OCI-LY3 (cell line): ENCODE measurements around the gene DNAJC7.

Experiments used
- H2AFZ ChIP-seq: fragments of 200-600, 300-600 bp; shearing (Covaris generic); 2 replicates; pipeline ENCODE4 v1.6.0; 2014; ENCODE audit warnings: antibody characterized with exemption, low read depth, low read length
- H3K27ac ChIP-seq: fragments of 200-600, 300-600 bp; sonication (generic); 2 replicates; pipeline ENCODE4 v1.5.1; 2014; ENCODE audit warnings: mild to moderate bottlenecking, low read length, moderate library complexity, mixed read lengths
- H3K27me3 ChIP-seq: fragments of 200-600, 300-600 bp; sonication (generic); 2 replicates; pipeline ENCODE4 v1.6.1; 2014; ENCODE audit warnings: low read depth, low read length, mixed read lengths
- H3K36me3 ChIP-seq: fragments of 200-600, 300-600 bp; sonication (generic); replicated peaks from 2 replicates; pipeline ENCODE3; 2014; ENCODE audit warnings: low read depth, low read length, mixed read lengths
- H3K4me1 ChIP-seq: fragments of 300-600, 200-600 bp; sonication (generic); 2 replicates; pipeline ENCODE4 v1.6.1; 2014; ENCODE audit warnings: low read length, mixed read lengths
- H3K4me2 ChIP-seq: fragments of 200-600, 300-600 bp; sonication (generic); 2 replicates; pipeline ENCODE4 v1.6.1; 2014; ENCODE audit warnings: low read length, mixed read lengths
- H3K4me3 ChIP-seq: fragments of 300-600, 200-600 bp; sonication (generic); 2 replicates; pipeline ENCODE4 v1.5.1; 2014; ENCODE audit warnings: antibody characterized with exemption, mild to moderate bottlenecking, low read length, moderate library complexity
- H3K79me2 ChIP-seq: fragments of 300-600, 200-600 bp; shearing (Covaris generic); 2 replicates; pipeline ENCODE4 v1.6.1; 2014; ENCODE audit warnings: mild to moderate bottlenecking, low read length, mixed read lengths
- H3K9ac ChIP-seq: fragments of 300-600, 200-600 bp; shearing (Covaris generic); 2 replicates; pipeline ENCODE4 v1.6.0; 2014; ENCODE audit warnings: mild to moderate bottlenecking, low read length, moderate library complexity
- H3K9me3 ChIP-seq: fragments of 200-600, 300-600 bp; shearing (Covaris generic); 2 replicates; pipeline ENCODE4 v1.6.1; 2014; ENCODE audit warnings: low read length, mixed read lengths; ENCODE audit not compliant: insufficient read depth
- H4K20me1 ChIP-seq: fragments of 200-600, 300-600 bp; sonication (generic); 2 replicates; pipeline ENCODE4 v1.6.1; 2016; ENCODE audit warnings: low read length, mixed read lengths; ENCODE audit not compliant: insufficient read depth
- EZH2phosphoT487 ChIP-seq: fragments of 200-600 bp; shearing (Covaris generic); IDR thresholded peaks from 2 replicates; pipeline ENCODE4 v1.6.1; 2018; ENCODE audit warnings: antibody characterized with exemption, mixed run types, low read depth
- TF ChIP-seq, protein P1 (sequence below): fragments of 200-600, 300-600 bp; sonication (generic); IDR thresholded peaks from 2 replicates; pipeline ENCODE4 v1.5.1; 2014; ENCODE audit warnings: antibody characterized with exemption, low read length, low read depth

Gene DNAJC7

DNA sequence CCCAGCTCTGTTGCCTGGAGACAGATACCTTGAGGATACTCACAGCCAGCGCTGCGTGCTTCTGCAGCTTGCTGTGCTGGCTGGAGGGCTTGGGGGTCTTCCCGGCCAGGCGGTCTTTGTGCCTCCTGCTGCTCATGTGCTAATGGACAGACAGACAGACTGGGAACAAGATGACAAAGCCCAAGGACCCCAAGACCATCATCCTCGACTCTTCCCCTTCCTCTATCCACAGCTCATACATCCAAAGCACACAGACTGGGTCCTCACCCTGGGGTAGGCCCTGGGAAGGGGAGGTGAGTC lies 10.3 kb upstream of the DNAJC7 start:
- Histone ChIP-seq H2AFZ (no peak overlapping the region), H3K4me2 (no peak overlapping the region), H3K36me3 (peaks cover 55% of the 10 kb centered on the region), H3K27ac (no peak overlapping the region), H3K4me1 (peaks cover 20% of the 10 kb centered on the region), H3K4me3 (no peak overlapping the region), H3K27me3 (no peaks in the 10 kb centered on the region), H4K20me1 (no peaks in the 10 kb centered on the region), H3K79me2 (no peaks in the 10 kb centered on the region), H3K9me3 (no peaks in the 10 kb centered on the region), H3K9ac (no peak overlapping the region)
- TF ChIP-seq, protein P1, sequence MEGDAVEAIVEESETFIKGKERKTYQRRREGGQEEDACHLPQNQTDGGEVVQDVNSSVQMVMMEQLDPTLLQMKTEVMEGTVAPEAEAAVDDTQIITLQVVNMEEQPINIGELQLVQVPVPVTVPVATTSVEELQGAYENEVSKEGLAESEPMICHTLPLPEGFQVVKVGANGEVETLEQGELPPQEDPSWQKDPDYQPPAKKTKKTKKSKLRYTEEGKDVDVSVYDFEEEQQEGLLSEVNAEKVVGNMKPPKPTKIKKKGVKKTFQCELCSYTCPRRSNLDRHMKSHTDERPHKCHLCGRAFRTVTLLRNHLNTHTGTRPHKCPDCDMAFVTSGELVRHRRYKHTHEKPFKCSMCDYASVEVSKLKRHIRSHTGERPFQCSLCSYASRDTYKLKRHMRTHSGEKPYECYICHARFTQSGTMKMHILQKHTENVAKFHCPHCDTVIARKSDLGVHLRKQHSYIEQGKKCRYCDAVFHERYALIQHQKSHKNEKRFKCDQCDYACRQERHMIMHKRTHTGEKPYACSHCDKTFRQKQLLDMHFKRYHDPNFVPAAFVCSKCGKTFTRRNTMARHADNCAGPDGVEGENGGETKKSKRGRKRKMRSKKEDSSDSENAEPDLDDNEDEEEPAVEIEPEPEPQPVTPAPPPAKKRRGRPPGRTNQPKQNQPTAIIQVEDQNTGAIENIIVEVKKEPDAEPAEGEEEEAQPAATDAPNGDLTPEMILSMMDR: no peak
- TF ChIP-seq EZH2phosphoT487: no peak

DNA sequence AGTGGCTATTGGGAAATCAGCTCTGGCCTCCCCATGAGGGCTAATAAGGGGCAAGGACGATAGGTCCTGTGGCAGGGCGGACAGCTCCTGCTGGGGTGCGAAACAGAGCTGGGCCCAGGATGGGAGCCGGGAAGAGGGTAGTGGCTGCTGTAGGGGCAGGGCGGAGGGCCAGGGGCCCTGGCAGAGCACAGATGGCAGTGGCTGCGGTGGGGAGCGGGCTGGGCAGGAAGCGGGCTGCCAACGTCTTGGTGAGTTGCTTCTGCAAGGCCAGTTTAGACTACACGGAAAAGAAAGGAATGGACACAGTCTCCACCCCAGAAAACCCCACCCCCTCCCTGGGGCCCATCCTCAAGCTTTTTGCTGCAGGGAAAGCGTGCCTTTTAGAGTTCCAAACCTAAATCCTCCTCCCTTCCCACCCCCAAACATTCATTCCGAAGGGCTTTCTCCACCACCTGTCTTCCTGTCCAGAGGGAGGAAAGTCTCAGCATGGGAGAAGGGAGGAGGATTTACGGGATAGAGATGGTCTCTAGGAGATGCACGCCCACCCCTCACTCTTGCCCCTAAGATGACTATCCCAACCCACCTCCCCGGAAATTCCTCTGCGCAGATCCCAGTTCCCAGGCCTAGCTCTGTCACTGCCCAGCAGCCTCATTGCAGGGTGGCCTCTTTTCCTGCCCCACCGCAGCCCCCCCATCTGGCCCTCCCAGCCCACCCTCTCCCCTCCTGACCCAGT lies 9.8 kb upstream of the DNAJC7 start:
- H4K20me1 ChIP-seq: no peaks in the 10 kb centered on the region
- no peaks in the 10 kb centered on the region for H3K27me3 ChIP-seq
- TF ChIP-seq, protein P1: no peak
- no peak for TF ChIP-seq EZH2phosphoT487
- no peak overlapping the region for H2AFZ ChIP-seq
- no peaks in the 10 kb centered on the region for H3K79me2 ChIP-seq
- H3K9me3 ChIP-seq: no peaks in the 10 kb centered on the region
- no peak overlapping the region for H3K4me2 ChIP-seq
- H3K27ac ChIP-seq: no peak overlapping the region
- no peak overlapping the region for H3K9ac ChIP-seq
- peaks cover 55% of the 10 kb centered on the region for H3K36me3 ChIP-seq
- H3K4me3 ChIP-seq: no peak overlapping the region
- peaks cover 20% of the 10 kb centered on the region for H3K4me1 ChIP-seq

DNA sequence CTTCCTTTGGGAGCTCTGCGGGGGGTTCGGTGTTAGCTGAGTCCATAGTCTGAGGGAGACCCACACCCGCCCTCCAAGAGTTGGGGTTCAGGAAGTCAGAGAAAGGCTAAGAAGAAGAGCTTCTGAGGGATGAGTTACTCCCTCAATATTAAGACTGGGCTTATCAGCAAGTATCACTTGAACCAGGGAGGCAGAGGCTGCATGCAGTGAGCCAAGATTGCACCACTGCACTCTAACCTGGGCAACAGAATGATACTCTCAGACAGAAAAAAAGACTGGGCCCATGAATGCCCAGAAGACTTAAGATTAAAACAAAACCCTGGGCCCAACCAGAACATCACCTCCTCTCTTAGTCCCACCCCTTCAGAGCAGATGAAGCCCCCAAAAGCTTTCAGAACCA lies 8.7 kb upstream of the DNAJC7 start:
- H3K36me3 ChIP-seq: peaks cover 50% of the 10 kb centered on the region
- H3K79me2 ChIP-seq: peaks cover 7% of the 10 kb centered on the region
- TF ChIP-seq, protein P1: no peak
- H3K9me3 ChIP-seq: no peaks in the 10 kb centered on the region
- H3K4me1 ChIP-seq: peaks cover 25% of the 10 kb centered on the region
- no peaks in the 10 kb centered on the region for H4K20me1 ChIP-seq
- no peak overlapping the region for H3K4me2 ChIP-seq
- no peaks in the 10 kb centered on the region for H3K27me3 ChIP-seq
- no peak overlapping the region for H3K9ac ChIP-seq
- no peak overlapping the region for H2AFZ ChIP-seq
- no peak overlapping the region for H3K27ac ChIP-seq
- H3K4me3 ChIP-seq: no peak overlapping the region

DNA sequence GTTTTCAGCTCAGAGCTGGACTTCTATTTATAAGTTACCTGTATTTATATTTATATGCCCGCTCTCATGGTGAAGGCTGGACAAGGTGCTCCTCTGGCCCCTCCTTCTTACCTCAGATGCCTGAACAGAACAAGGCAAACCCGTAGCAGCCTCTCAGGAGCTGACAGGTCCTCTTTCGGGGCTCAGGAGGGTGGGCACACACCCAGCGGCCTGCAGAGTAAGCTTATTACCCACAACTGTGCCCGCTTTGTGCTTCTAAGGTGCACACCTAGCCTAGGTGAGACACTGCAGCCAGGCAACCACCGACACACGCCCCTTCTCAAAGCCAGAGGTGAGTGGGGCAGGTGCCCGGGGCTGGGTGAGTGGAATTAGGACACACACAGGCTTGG lies 7.9 kb upstream of the DNAJC7 start:
- peak overlapping the region; percentile 66 for H3K4me2 ChIP-seq
- H2AFZ ChIP-seq: no peak overlapping the region
- peak overlapping the region; percentile 48; the same call in 1 of the 2 replicates for H3K9ac ChIP-seq

More for the DNA sequence above, 7.9 kb upstream of the DNAJC7 start:
- Histone ChIP-seq H3K27ac (peak overlapping the region; percentile 81), H3K36me3 (peaks cover 45% of the 10 kb centered on the region), H3K4me1 (peaks cover 30% of the 10 kb centered on the region), H3K4me3 (peak overlapping the region; percentile 21), H3K79me2 (peaks cover 15% of the 10 kb centered on the region), H4K20me1 (no peaks in the 10 kb centered on the region), H3K9me3 (no peaks in the 10 kb centered on the region), H3K27me3 (no peaks in the 10 kb centered on the region)
- TF ChIP-seq EZH2phosphoT487: no peak
- TF ChIP-seq, protein P1: no peak; the same call in 1 of the 2 replicates
